HG03159 (cell line): ENCODE results near the gene ESRRB.

ENCODE experiments used
- ATAC-seq: cut with Tn5 transposase; IDR thresholded peaks from one replicate; pipeline ENCODE4 v1.9.1; 2021; ENCODE audit warnings: mild to moderate bottlenecking, moderate library complexity; ENCODE audit not compliant: unreplicated experiment

Gene ESRRB

DNA sequence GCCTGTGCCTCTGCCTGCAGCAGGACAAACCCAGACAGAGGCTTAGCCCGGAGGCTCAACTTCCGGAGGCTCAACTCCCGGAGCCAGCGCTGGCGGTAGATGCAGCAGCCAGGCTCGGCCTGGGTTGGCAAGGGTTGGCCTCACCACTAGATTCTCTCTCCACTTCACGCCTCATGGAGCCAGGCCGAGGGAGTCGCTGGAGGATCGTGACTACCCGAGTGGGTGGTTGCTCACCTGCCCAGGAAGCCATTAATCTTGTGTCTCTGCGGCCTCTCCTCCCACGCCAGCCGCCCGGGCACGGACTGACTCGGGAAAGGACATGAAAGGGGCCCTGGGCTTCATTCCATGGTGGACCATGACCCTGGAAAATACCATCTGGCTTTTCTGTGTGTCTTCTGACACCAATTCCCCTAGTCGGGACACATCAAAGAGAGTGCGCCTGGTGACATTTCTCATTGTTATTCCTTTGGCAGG is 20.8 kb downstream of the ESRRB start:
- ATAC-seq: no peak

DNA sequence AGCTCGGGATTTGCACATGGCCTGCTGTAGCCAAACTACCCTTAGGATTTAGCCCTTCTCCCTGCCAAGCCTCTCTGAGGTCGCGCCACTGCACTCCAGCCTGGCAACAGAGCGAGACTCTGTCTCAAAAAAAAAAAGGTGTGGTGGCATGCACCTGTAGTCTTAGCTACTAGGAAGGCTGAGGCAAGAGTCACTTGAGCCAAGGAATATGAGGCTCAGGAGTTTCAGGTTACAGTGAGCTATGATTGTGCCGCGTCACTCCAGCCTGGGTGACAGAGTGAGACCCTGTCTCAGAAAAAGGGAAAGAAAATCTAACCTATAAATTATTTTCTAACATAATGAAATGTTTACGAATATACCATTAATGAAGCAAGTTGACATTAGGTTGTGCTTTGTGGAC is 29.7 kb downstream of the ESRRB start:
- no peak for ATAC-seq

DNA sequence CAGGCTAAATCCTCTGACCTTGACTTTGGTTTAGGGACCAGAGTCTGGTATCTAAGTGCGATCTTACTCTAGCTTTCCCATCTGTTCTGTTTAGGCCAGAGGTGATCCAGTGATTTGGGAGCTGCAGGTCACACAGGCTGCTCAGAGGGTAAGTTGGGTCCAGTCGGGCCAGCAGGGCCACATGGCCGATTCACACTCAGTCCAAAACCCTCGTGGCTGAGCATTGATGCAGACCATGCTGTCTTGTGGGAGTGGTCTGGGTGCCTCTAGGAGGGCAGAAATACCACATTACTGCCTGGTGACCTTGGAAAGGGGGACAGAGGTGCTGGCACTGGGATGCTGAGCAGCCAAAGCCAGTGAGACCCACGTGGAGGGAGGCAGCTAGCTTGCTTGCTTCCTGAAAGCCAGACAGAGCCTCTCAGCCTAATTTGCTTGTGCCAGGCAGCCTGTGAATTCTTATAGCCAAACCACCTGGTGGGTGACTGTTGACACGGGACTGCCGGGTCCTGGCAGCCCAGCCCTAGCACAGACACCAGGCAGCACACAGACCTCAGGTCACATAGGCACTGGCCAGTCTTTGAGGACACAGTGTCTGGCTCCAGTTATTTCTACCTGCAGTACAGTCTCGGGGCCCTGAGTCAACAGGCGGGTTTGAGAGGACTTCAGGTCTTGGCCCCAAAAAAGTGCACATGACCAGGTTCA is 31.7 kb downstream of the ESRRB start:
- ATAC-seq: no peak

DNA sequence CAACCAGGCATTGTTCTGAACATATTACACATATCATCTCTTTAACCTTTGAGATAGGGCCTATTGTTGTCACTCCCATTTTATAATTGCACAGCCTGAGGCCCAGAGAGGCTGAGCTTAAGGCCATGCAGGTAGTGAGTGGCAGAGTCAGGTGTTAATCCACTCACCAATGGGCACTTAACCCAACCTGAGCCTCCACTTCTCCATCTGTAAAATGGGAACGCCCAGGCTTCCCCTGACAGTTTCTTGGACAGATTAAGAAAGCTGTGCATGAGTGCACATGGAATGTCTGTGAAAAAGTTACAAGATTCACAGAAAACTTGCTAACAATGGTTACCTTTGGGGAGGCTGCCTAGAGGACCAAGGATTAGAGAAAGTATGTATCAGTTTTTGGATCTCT is 32.9 kb downstream of the ESRRB start:
- ATAC-seq: no peak

DNA sequence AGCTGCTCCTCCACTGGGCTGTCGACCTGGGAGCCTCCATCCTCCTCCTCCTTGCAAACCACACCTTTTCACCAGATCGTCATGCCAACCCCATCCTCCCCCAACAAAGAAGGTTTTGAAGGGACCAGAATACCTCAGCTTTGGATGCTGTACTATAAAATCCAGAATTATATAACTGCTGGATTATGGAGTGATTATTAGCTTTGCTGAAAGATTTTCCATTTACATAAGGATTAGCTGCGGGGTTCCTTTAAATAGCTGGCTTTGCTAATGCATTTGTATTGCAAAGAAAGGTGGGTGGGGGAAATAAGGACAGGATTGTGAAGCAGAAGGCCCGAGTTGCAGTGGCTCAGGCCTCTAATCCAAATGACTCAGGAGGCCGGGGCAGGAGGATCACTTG is 36.6 kb downstream of the ESRRB start:
- no peak for ATAC-seq

DNA sequence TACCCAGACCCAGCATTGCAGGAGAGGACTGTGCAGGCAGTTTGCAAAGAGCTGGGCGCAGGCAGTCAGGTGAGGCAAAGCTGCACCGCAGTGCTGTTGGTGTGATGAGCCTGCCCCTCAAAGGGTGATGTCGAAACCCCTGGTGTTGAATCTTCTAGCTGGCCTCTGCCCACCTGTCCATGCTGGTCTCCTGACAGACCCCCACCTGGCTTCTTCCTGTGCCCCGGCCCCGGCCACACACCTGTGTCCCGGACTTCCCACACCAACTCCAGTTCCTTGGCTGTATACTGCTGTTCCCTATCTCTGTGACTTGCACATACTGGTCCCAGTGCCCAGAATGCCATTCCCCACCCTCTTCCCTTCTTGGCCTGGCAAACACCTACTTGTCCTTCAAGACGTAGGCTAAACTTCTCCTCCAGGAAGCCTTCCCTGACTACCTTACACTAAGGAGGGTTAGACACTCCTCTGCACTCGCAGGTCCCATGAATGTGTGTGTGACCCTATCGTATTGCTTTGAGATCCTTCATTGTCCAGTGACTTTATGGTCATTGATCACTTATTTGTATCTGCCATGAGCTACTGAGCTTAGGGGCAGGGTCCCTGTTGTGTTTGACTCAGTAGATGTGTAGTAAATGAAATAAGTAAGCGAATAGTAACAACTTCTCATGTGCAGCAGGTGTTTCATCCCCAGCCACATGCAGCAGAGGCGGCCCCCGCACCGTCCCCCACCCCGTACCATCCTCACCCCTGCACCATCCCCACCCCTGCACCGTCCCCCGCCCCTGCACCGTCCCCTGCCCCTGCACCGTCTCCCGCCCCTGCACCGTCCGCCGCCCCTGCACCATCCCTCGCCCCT is 37.4 kb downstream of the ESRRB start:
- ATAC-seq: no peak

DNA sequence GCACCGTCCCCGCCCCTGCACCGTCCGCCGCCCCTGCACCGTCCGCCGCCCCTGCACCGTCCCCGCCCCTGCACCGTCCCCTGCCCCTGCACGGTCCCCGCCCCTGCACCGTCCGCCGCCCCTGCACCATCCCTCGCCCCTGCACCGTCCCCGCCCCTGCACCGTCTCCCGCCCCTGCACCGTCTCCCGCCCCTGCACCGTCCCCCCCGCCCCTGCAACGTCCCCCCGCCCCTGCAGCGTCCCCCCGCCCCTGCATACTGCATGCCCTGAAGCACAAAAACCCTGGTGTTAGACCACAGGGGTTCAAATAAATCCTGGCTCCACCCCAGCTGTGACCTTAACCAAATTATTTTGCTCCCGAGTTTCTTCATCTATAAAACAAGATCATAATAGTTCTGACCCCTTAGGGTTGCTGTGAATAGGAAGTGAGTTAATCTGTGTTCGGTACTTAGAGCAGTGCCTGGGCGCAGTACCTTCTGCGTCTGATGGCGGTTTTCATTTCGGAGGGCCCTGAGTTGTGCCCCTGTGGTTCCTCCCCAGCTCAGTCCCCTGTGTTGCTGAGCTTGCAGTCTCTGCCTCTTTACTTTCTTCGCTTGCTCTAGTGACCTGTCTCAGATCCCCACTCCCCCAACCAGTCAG is 38.1 kb downstream of the ESRRB start:
- no peak for ATAC-seq

DNA sequence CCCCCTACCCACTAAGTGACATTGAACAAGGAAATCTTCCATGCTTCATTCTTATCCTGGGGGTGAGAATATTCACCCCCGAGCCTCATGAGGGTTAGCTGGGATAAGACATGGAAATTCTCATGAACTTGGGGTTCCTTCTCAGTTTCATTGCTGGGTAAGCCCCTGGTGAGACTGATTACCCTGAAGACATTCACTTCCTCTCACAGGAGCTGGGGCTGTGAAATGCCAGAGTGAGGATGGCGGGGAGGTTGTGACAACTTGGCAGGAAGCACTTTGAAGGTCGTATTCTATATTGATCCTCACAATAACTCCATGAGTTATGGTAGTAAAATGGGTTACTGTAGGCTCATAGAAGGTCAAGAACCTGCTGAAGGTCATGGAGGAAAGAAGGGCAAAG is 43.5 kb downstream of the ESRRB start:
- ATAC-seq: no peak

DNA sequence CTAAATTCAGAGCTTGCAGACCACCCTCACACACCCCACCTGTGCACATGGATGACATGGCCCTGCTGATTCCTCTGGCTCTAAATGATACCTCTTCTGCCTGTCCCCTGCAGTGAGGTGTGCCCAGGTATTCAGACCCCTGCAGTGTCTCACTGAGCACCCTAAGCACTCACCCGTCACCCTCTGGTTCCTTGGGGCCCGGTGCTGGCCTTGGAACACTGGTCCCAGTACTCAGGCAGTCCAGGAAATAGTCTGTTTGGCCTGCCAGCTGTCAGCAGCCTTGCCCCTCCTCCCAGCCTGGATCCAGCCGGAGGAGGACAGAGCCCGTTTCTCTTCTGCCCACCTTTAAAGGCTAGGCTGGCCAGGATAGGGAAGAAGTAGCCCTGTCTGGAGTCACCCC is 44.9 kb downstream of the ESRRB start:
- no peak for ATAC-seq

DNA sequence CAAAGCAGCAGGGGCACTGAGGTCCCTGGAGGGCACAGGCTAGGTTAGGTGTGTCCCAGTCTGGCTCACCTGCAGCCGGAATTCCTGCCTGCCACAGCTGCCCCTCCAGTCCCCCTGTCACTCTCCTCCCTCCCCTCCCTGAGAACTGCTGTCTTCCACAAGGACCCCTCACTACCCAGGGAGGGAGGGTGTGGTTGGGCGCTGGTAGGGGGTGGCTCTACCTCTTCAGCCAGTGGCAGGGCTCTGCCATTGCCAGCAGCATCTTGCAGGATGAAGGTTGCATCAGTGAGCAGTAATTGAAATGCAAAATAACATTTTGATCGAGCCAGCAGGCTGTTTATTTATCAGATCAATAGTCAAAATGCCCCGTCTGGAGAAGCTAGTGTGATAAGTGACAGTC is 45.7 kb downstream of the ESRRB start:
- no peak for ATAC-seq

DNA sequence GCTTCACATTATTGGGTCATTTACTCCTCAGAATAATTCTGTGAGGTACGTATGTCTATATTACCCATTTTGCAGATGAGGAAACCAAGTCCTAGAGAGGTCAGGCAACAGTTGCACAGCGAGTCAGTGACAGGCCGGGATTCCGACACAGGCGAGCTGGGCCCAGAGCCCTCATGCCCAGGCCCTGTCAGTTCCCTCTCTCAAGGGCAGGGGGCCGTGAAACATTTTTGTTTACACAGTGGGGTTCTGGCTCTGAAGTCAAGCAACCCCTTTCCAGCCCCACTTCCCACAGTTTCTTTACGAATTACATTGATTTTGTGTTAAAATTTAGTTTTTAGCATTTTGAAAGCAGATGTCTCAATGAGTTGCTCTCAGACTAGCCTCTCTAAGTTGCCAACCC is 46.7 kb downstream of the ESRRB start:
- ATAC-seq: no peak

DNA sequence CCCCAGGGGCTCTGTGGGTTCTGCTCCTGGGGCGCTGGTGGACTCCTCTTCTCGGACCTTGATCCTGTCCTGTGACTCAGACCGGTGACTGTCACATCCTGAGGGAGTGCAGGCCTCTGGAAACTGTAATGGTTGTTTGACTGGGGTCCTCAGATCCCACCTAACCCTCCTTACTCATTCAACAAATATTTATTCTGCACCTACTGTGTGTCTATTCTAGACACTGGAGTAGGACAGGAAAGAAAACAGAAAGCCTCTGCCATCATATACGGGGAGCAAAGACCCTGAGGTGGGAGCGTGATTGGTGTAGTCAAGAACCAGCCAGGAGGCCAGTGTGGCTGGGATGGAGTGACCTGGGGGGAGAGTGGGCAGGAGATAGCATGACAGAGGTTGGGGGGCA is 47.6 kb downstream of the ESRRB start:
- ATAC-seq: no peak

DNA sequence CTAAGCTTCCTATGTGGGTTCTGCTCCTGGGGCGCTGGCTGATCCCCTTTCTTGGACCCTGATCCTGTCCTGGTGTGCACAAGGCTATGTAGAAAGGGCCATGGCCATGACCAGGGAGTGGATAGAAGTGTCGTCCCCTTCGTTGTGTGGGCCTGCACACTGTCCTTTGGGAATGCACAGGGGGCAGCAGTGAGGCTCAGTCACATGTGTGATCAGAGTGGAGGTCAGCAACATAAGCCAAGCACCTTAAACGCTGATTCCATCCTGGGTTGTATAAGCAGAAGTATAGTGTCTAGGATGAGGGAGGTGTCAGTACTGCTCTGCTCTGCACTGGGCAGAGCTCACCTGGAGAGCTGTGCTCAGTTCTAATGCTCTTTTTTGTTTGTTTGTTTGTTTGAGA is 48.4 kb downstream of the ESRRB start:
- no peak for ATAC-seq

DNA sequence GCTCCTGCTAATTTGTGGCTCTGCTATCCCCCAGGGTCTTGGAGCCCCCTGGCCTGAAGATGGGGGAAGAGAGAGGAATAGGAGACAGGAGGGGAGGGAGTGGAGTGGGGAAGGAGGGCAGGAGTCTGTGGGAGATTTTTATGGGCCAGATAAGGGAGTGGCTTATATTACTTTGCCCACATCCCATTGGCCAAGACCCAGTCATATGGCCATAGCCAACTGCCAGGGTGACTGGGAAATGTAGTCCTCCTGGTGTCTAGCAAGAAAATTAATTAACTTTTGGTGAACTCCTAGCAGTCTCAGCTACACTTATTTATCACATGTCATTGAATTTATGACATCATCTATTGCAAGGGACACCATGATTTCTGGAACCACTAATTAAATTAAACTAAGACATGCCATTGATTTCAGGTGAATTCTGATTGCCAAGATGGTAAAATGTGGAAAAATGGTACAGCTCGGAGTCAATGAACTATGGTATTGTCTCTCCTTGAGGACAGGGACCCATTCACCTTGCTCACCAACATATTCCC is 50.3 kb downstream of the ESRRB start:
- ATAC-seq: no peak

DNA sequence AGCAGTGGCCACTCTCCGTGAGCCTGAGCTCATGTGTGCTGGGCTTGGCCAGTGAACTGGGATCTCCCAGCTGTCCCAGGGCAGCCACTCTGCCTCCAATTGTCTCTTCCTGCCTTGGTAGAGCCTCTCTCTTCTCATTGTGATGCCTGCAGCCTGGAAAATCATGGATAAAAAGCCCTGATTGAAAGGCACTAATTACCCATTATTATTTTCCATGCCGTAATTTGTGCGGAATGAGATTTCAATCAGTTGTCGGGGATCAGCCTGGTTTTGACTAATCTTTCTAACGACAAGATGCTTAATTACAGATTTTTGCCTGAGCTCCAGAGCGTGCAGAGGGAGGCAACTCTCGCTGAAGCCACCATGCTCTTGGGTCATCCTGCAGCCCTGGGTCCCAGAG is 52.7 kb downstream of the ESRRB start:
- no peak for ATAC-seq

DNA sequence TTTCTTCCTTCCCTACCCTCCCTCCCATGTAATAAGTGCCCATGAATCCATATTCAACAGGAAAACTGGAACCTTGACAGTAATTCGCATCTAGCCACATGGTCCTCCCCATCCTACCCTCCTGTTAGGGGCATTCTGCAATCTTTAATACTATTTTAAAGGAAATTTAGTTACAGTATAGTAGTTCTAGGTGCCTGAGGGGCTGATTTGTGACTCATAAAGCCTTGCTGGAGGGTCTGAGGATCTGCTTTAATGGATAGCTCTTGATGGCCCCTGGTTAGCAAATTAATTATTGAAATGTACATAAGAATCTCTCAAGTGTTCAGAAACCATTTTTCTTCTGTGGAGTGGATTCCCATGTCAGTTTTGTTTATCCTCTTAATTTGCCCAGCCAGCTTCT is 54.1 kb downstream of the ESRRB start:
- no peak for ATAC-seq

DNA sequence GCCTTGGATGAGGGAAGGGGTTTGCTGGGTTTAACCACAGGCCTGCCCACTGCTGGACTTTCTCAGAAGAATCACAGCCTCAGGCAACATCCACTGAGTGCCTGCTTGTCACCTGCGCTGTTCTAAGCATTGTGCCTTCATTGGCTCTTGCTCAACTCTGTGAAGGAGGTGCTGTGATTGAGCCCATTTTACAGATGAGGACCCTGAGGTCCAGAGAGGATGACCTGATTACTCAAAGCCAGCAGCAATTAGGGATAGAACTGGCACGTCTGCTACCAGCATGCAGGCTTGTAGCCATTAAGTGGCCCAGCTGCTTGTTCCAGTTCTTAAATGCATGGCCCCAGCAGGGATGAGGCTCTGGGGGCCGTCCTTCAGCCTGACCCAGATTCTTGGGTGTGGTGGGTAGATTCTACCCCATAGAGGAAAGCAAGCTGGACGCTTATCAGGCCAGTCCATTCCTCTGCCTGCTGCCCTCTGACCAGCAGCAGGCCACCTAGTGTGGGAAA is 54.6 kb downstream of the ESRRB start:
- no peak for ATAC-seq

DNA sequence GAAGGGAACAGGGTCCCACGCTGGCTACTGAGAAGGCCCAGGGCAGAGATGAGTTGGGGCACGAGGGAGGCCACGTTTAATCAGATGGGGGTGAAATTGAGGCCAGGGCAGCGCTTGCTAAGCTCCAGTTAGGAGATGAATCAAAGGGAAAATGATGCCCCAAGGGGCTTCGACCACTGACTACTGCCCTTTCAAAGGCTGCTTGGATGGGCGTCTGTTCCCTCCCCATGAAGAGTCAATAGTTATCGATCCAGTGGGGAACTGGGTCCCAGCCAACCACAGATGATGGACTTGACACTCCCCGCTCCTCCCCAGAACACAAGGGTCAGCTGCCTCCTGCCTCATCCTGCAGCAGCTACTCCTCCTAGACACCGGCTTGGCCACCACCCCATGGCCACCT is 55.6 kb downstream of the ESRRB start:
- no peak for ATAC-seq

DNA sequence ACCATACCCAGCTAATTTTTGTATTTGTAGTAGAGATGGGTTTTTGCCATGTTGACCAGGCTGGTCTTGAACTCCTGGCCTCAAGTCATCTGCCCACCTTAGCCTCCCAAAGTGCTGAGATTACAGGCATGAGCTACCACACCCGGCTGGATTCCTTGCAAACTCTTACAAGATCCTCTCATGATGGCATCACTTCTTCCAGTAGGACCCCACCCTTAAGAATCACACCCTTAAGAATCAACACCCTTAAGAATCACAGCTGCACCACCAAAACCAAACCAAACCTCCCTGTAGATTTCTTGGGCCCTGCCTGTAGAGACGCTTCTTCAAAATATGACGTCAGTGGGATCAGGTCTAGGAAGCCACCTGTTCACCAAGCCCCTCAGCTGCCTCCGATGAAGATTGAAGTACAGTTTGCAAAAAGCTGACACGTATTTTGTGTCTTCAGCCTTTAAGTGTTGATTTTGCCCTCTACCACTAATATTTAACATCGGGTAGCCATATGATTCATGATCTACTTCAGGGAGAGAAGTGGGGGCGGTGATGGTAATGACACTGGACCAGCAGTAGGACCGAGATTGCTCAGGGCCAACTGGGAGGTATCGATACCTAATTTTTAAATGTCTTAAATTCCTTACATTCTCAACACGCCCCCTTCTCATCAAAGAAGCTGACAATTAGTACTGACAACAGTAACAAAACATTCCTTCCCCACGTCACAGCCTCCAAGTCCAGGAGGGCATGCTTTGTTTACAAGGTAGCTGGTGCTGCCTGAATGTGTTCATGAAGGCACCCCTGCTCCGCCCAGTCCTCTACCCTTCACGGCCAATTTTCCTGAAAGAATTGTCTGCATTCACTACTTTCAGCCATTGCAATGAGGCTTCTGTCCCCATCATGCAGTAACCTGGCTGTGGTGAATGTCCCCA is 57.2 kb downstream of the ESRRB start:
- ATAC-seq: no peak

DNA sequence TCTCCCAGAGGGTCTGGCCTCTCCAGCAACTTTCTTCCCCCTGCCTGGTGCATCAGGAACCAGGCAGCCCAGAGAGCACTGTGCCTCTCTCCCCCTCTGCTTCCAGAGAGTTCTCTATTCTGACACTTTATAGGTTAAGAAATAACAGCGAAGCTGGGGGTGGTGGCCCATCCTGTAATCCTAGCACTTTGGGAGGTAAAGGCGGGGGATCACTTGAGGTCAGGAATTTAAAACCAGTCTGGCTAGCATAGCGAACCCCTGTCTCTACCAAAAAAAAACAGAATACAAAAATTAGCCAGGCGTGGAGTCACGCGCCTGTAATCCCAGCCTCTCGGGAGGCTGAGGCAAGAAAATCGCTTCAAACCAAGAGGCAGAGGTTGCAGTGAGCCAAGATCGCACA is 58.3 kb downstream of the ESRRB start:
- ATAC-seq: no peak
